Stimulated activated CD4-positive, alpha-beta T cell treated with anti-CD3 and anti-CD28 coated beads, Interleukin-1b, Interleukin-23, amount 100 ng/mL, for 1 hour (primary cell): ENCODE measurements around the gene TMC4.
A peak's percentile ranks its signal among the peaks of the same experiment; 100 is the strongest.
"Not testable (repeated sequence)": the region's sequence is repeated elsewhere in the genome, so short reads cannot be mapped to it uniquely, and the experiment has no call there.

Experiments used
- DNase-seq, 2 donors: peaks; one replicate each; pipeline ENCODE4 v3.0.0-alpha.2; 2020; ENCODE audit warnings: low read depth in 2 of 2

The TMC4 gene

DNA sequence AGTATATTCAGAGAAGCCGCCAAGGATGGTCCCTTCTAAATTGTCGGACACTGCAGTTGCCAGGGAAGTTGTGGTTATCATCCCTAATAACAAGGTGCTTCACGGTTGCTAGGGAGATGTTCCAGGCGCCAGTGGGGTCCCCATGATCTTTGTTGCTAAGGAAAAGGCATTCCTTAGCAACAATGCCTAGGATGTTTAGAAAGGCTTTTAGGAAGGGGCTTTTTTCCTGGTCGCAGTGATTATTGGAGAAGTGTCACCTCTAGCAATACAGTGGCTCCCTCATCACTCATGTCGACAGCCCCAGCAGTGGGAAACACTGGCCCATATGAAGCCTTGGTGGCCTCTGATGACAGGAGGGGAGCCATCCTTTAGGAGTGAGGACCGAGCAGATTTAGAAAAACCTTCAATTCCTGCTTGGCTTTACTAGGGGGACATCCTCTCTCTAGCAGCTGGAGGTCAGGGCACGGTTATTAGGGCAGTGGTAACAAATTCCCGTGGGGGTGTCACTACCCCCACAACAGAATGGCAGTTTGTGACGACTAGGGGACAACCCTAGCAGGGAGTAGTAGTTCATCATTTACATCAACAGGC is 6.4 kb upstream of the TMC4 start:
- no peak for DNase-seq

DNA sequence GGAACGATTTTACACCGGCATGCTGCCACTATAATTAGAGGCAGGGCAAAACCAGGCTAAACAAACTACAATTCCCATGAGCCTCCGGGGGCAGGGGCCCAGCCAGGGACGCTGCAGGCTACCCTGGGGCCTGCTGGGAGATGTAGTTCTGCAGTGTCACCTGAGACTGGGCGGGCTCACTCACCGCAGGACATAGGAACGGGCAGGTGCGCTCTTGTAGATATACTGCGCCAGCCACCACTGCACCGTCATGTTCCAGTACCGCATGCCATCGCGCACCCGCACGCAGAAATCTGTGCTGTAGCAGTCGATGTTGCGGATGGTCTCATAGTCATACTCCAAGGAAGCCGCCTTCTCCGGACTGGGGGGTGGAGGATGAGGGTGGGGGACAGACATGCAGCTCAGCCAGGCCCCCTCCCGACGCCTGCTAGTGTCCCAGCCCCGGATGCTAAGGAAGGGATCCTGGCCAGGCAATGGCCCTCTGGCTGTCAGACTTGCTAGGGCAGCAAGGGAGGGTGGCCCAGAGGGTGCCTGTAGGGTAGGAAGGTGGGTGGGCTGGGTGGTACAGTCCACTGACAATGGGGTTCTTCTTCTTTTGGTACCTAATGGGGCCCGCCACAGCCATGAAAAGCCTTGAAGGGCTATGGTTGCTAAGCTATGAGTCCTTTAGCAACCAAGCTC is 5.8 kb upstream of the TMC4 start:
- no peak for DNase-seq

DNA sequence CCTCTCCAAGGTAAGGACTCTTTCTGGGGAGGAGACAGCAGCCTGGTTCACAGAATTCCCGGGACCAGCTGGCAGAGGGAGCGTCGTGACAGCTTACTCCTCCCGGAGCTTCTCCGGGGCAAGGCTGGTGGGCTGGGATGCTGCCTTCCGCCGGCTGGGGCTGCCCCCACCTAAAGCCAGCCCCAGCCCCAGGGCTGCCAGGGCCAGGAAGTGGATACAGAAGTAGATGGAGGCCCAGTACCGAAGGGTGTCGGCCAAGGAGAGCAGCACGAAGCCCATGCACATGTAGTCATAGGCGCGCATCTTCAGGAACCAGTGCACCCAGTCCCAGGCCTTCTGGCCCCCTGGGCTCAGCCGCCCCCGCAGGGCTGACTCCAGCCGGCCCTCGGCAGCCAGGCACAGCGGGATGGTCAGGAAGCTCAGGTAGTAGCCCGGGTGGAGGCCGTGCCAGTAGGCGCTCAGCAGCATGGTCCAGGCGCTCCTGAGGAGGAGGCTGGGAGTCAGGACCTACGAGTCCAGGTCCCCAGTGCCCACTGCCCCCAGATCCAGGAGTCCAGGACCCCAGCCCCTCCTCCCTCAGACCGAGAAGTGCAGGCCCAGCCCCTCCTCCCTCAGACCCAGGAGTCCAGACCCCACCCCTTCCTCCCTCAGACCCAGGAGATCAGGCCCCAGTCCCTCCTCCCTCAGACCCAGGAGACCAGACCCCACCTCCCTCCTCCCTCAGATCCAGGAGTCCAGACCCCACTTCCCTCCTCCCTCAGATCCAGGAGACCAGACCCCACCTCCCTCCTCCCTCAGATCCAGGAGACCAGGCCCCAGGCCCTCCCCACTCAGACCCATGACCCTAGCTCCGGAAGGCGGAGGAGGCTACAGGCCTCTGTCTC is 1.2 kb upstream of the TMC4 start:
- DNase-seq, result no peak

DNA sequence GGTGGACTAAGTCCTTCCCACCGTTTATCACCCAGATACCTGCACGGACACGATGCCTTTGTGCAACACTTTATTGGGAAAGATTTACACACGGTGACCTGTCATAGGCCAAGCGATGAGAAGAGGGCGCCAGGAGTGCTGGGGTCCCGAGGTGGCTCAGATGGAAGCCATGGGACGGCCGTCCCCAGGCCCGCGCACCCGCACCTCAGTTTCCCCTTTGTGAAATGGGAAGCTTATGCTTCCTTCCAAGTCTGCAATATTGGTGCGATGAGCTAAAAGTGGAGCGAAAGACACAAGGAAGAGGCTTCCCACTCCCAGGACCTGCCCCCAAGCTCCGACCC is 369 bp upstream of the TMC4 start:
- DNase-seq, result no peak

DNA sequence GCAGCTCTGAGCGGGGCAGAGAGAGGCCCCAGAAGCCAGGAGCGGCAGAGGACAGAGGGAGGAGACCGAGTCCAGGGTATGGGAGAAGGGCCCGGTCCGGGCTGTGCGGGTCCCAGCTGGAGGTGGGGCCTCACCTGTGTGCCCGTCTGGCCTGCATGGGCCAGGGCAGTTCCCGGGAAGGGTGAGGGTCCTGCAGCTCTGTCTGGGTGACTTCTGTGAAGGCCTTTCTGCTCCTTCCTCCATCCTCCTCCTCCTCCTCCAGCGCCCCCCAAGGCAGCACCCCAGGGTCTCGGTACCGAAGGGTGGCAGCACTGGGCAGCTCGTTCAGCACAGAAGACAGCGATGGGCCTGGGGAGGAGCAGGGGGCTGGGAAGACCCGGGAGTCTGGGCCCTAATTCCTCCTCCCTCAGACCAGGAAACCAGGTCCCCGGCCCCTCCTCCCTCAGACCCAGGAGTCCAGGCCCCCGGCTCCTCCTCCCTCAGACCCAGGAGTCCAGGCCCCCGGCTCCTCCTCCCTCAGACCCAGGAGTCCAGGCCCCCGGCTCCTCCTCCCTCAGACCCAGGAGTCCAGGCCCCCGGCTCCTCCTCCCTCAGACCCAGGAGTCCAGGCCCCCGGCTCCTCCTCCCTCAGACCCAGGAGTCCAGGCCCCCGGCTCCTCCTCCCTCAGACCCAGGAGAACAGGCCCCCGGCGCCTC is 1.1 kb downstream of the TMC4 start:
- not testable (repeated sequence) for DNase-seq

DNA sequence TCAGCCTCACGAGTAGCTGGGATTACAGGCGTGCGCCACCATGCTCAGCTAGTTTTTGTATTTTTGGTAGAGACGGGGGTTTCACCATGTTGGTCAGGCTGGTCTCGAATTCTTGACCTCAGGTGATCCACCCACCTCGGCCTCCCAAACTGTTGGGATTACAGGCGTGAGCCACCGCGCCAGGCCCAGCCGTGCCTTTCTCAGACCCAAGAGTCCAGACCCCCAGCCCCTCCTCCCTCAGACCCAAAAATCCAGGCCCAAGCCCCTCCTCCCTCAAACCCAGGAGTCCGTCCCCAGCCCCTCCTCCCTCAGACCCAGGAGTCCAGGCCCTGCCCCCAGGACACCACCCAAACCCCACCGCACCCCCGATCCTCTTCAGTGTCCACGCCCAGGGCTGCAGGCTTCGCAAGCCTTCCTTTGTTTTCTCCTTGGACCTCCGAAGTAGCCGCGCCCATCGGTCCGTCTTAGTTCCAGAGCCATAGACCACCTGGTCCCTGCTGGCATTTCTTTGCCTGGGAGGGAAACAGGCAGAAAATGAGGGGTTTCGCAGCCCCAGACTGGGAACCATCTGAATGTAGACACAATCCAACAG is 3.7 kb downstream of the TMC4 start:
- no peak for DNase-seq

DNA sequence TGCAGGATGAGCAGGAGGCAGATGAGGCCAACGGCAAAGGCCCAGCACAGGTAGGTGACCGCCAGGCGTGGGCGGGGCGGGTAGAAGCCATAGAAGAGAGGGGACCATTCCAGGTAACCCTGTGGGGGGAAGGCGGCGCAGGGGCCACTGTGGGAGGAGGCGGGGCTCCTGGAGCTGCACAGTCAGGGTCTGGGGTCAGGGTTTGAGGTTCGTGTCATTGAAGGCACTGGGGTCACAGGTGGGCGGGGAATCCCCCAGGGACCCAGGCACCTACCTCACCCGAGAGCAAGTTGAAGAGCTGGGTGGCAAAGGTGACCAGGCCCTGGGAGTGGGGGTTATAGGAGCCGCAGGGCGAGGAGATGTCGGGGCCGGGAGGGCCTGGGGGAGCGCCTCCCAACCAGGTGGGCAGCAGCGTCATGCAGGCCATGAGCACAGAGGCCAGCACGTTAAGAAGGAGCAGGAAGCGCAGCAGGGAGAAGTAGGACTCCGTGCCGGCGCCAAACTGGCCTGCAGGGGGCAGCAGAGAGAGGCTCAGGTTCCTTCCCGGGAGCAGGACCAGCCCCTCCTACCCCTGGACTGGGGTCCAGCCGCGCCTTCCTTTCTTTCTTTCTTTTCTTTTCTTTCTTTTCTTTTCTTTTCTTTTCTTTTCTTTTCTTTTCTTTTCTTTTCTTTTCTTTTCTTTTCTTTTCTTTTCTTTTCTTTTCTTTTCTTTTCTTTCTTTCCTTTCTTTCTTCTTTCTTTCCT is 4.6 kb downstream of the TMC4 start:
- peak; percentile 84 to 93 for DNase-seq

DNA sequence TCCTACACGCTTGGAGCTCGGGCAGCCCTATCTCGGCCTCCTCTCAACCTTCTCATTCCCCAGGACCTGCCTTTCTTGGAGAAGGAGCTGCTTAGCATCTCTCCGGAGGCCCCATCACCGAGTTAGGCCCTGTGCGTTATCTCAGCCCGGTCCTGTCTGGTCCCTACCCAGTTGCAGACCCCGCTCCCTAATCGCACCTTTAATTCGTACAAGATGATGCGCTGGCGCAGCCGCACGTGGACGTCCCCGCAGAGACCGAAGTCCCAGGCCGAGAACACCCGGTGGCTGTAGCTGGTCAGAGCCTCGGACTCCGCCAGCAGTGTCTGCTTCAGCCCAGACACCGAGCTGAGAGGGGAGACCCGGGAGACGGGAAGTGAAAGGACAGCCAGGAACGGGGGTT is 7.7 kb downstream of the TMC4 start:
- no peak for DNase-seq

DNA sequence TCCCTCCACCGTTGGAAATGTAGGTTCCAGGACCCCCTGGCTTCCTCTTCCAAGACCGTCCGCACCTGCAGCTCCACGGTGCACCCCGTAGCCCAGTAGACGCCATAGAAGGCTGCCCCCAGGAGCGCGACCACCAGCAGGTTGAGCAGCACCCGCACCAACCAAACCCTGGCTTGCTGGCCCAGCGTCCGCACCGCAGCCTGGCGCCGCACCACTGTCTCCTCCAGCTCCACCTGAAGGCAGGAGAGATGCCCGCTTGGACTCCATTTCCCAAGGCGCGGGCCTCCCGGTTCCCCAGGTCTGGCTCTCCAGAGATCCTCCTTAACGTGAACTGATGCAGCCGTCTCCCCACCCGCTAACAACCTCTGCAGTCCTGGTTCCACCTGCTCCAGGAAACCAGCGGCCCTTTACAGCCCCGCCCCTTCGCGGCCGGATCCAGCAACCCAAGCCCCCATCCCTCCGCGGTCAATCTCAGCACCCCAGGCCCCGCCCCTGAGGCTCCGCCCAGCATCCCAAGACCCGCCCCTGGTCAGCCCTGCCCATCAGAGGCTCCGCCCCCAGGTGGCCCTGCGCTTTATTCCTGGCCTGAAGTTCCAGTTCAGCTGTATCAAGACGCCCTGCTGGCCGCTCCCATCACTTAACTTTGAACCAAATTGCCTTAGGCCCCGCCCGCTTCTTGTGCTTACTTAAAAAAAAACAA is 8.4 kb downstream of the TMC4 start:
- DNase-seq, result peak in 1 of 2 donors; percentile 14

DNA sequence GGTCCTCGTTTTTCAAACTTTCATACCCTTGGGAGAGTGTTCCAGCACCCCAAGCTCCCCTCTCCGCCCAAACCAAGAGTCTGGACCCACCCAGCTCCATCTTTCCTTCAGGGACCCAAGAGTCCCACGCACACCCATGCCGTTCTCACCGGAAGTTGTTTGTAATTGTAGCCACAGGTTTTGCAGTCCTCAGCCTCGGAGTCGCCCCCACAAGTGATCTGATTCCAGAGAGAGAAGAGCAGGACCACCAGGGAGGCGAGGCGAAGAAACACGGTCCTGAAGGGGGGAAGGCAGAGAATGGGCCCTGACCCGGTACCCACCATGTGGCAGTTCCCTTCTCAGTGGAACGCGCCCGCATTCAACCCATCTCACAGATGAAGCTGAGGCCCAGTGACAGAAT is 10.1 kb downstream of the TMC4 start:
- no peak for DNase-seq

DNA sequence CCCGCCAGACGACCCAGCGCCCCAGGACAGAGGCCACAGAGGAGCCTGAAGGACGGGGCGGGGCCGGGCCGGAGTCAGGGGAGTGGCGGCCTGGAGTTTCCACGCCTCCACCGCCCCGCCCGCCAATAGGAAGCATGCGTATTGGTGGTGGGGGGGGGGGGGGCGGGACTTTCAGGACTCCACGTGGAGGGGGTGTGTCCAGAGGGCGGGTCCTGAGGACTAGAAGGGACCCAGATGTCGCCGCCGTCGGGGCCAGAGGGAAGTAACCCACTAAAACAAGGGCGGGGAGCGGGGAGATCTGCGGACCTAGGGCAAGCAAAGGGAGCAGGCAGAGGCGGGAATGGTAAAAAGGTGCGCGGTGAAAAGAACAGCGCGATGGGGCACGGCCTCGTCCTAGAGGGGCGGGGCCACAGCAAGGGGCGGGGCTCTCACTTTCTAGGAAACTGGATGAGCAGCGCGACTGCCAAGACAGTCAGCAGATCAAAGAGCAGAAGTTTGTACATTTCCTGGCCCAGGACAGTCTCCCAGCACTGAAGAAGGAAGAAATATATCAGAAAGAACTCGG is 10.6 kb downstream of the TMC4 start:
- DNase-seq, result peak; percentile 55 to 74

DNA sequence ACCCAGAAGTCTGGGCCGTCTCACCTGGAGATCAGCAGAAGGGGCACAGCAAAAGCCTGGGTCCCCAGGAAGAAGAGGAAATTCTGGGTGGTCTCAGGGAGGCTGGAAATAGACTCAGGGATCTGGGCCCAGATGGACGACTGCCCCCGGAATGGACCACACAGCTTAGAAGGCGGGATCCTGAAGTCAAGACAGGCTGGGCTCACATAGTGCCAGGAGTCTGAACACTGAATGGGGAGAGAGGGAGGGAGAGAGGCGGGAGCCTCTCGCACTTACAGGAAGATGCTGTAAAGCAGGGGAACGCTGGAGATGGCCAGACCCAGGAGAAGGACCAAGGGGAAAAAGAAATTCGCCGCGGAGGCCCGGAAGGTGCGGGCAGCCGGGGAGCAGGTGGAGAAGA is 12.1 kb downstream of the TMC4 start:
- DNase-seq, result no peak

DNA sequence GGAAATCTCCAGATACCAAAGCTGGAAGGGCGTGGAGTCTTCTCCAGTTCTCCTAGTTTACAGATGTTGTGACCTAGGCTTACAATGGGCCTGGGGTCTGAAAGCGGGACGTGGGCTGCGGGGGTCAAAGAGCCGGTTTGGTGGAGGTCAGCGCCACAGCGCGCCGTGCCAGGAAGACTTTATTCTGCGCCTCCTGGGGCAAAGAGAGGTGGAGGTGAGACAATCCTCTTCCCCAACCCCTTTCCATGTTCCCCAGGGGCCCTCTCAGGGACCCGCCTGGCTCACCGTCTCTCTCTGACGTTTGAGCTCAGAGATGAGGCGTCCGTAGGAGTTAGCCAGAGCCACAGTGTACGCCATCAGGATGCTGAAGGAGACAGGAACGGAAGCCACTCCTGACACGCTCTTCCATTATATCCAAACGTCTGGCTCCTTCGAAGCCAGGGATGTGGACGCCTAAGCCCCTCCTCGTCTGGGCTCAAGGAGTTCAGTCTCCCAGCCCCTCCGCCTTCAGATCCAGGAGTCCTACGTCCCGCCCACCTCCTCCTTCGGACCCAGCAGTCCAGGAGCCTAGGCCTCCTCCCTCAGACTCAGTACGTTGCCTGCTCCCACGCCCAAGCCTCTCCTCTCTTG is 12.7 kb downstream of the TMC4 start:
- DNase-seq, result no peak

DNA sequence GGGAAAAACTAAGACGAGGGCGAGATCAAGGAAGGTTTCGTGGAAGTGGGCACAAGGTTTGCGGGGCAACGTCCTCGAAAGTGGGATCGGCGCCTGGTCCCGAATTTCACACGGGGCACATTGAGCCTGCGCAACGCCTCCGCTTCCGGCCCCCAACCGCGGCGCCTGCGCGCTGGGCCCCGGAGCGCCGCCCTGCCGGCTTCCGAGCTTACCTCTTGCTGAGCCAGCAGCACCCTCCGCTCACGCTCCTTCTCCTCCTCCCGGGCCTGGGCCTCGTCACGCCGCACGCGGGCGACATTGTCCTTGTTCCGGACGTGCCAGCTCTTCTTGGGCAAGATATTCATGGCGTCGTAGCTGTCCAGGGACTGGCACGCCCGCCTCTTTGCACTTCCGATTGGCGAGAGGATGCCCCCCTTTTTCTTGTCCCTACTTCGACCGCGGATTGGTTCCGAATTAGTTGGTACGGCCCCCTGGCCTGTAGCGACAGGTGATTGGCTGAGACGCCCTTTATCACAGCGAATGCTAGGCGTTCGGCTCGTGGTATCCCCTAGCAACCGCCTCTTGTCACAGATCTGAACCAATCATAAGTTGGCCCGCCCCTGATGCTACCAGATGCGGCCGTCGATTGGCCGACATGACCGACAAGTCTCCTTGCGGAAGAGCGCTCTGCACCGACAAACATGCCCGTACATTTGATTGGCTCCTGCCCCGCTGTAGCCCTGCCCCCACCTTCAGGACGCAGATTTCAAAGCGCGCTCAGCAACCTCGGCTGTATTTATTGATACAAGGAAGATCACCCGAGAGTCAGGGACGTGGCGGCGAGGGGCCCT is 13.4 kb downstream of the TMC4 start, which contains the start of gene LENG1:
Gene LENG1, minus strand, starts transcription at position 370 of the 830 bp plus-strand sequence. Its CDS starts 26 bp downstream, at position 344.
- DNase-seq, result peak; percentile 85 to 98

DNA sequence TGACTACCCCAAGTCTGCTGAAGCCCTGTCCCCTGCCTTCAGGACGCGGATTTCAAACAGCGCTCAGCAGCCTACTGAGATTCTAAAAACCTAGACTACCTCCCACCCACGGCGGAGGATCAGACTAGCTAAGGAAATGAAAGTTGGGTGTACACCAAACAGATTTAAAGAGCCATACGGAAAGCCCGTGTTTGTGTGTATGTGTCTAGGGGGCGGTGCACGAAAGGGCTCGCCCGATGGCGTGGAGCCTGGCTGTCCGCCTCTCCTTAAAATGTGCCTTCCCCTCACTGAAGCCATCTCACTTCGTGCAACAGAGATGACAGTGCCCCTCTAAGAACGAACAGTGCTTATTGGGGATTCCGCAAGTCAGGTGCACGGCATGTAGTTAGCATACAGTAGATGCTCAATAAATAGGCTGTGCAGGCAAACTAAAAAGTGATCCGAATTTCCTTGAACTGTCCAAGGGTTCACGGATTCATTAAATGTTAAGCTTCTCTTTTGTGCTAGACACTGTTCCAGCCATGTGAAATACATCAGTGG is 14.1 kb downstream of the TMC4 start:
- DNase-seq, result no peak

DNA sequence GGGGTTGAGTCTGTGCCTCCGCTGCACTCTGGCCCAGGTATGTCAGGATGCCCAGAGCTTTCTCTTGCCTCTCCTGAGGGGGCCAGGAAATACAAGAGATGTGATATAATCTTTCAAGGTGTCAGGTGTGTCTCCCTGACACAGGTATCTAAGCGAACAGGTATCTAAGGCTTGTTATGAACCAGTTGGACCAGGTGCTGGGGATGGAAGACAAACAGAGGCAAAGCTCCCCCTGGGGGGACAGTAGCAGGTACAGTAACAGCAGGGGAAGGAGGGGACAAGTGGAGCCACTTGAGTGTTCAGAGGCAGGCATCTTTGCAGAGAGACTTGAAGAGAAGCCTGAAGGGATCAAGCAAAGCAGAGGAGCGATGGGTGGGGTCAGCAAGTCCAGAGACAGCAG is 16.0 kb downstream of the TMC4 start:
- DNase-seq, result no peak

DNA sequence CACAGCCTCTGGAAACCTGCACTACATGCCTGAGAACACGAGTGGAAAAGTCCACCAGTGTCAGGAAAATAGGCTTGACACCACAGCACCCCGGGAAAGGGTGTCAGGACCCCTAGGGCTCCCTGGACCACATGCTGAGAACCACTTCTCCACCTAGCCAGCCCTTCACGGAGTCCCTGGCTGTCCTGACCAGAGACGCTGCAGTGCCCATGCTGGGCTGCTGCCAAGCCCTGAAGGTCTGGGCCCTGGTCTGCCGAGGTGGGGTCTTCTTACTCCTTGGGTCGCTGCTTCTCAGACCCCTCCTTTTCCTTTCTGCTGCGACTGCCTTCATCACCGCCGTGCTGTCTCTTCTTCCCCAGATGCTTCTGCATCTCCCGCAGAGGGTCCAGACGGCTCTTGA is 16.5 kb downstream of the TMC4 start:
- DNase-seq, result no peak

DNA sequence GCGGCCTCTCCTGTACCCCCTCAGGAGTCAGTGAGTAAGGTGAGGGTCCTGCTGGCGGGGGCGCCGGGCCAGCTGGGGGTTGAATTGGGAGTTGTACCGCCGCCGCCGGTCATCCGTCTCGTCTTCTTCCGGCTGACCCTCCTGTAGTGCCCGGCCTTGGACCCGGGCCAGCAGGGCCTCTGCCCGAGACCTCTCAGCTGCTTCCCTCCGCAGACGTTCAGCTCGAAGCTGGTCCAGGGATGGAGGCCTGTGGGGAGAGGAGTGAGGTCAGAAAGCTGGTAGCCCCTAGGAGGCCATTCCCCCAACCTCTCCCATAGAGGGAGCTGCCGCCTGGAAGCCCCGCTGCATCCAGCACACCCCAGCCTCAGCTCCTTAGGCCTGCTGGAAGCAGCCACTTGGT is 17.3 kb downstream of the TMC4 start:
- DNase-seq, result no peak
